H1 (cell line): ENCODE measurements around the gene STK32C. TPM values are rescaled to one million over a fixed set of nuclear protein-coding genes. Genes with fewer than 3 reads are reported as not detected.

ENCODE experiments used
- ATF3 ChIP-seq: IDR thresholded peaks from 2 replicates; pipeline ENCODE4 v1.6.1; 2011; ENCODE audit warnings: low read depth, mild to moderate bottlenecking, low read length; ENCODE audit not compliant: insufficient read depth
- BCL11A ChIP-seq, 2 experiments: IDR thresholded peaks; one replicate each; pipeline ENCODE4 v1.6.1; 2011; ENCODE audit warnings: low read depth in 2 of 2, low read length in 2 of 2, mild to moderate bottlenecking in 2 of 2
- BRCA1 ChIP-seq: IDR thresholded peaks from 2 replicates; pipeline ENCODE4 v1.6.1; 2012; ENCODE audit warnings: low read depth, low read length, improper control_type of control experiment
- CBX5 ChIP-seq: fragments of 300-800, 300-1000 bp; sonication (generic); IDR thresholded peaks from 2 replicates; pipeline ENCODE4 v1.7.1; 2016; ENCODE audit warnings: antibody characterized with exemption, low read length, low read depth
- CHD7 ChIP-seq: fragments of 300-600 bp; sonication (generic); IDR thresholded peaks from 2 replicates; pipeline ENCODE4 v1.7.1; 2012; ENCODE audit warnings: low read length, moderate library complexity, mild to moderate bottlenecking, inconsistent platforms; ENCODE audit not compliant: insufficient replicate concordance
- GTF2F1 ChIP-seq: IDR thresholded peaks from 2 replicates; pipeline ENCODE4 v1.6.1; 2012; ENCODE audit warnings: low read depth, low read length, improper control_type of control experiment, borderline replicate concordance
- HDAC2 ChIP-seq, 2 experiments: fragments of 300-600 bp in 1 of 2; sonication (generic) in 1 of 2; IDR thresholded peaks; 2 replicates each; pipeline ENCODE4 v1.6.1; 2011 to 2012; ENCODE audit warnings: low read depth in 2 of 2, low read length in 2 of 2, mild to moderate bottlenecking in 2 of 2, moderate library complexity in 2 of 2, borderline replicate concordance in 1 of 2, inconsistent platforms in 1 of 2
- HDAC6 ChIP-seq: IDR thresholded peaks from one replicate; pipeline ENCODE4 v1.7.1; 2012; ENCODE audit warnings: low read depth, mild to moderate bottlenecking, inconsistent platforms, low read length, moderate library complexity
- RBBP5 ChIP-seq: IDR thresholded peaks from 2 replicates; pipeline ENCODE4 v1.7.1; 2012; ENCODE audit warnings: low read depth, mild to moderate bottlenecking, inconsistent platforms, low read length, moderate library complexity, borderline replicate concordance
- SIRT6 ChIP-seq: IDR thresholded peaks from one replicate; pipeline ENCODE4 v1.7.1; 2012; ENCODE audit warnings: low read length, inconsistent platforms
- SP2 ChIP-seq: IDR thresholded peaks from 2 replicates; pipeline ENCODE4 v1.6.1; 2012; ENCODE audit warnings: mild to moderate bottlenecking, low read length, inconsistent platforms
- polyA plus RNA-seq, 7 experiments: library from polyadenylated mRNA; depleted of rRNA in 3 of 7; stranded (reverse) in 5 of 7; unstranded in 2 of 7; fragments of >200 nt in 5 of 7; fragments of 200-250 nt in 2 of 7; gene quantifications; 1 replicate in 5 of 7; 2 replicates in 1 of 7; 4 replicates in 1 of 7; pipeline versions ENCODE4 v1.2.1 to v1.2.3, GENCODE V29; 2011 to 2013; ENCODE audit warnings: missing spikeins in 2 of 7, mixed read lengths in 2 of 7
- total RNA-seq: library from RNA; stranded (reverse); fragmentation: NEBNext Ultra II Directional; extraction: Animal tissue kit (Norgen Biotek cat#: 25700); gene quantifications from 2 replicates; pipeline ENCODE4 v1.2.1, GENCODE V29; 2021

Gene STK32C
- total and polyA plus RNA-seq, 2 of the 8 experiments (the other 6 are each of a cell fraction or from before 2014, with no cell fraction given), result 10.6 to 15.6 TPM

GRCh38 chr10:132344386-132344785 lies 36.6 kb upstream of the STK32C start (continued):
- no peak for TF ChIP-seq CHD7
- TF ChIP-seq BRCA1, result no peak
- no peak for TF ChIP-seq SP2
- TF ChIP-seq CBX5, result no peak
- no peak for TF ChIP-seq HDAC2 (IDR thresholded peaks at IDR 0.05; ENCODE audit: borderline replicate concordance in 1 of 2, low read depth in 2 of 2, low read length in 2 of 2)
- TF ChIP-seq RBBP5, result no peak
- no peak for TF ChIP-seq SIRT6
- no peak for TF ChIP-seq GTF2F1
- TF ChIP-seq BCL11A (IDR thresholded peaks at IDR 0.05; ENCODE audit: low read depth in 2 of 2, low read length in 2 of 2), result no peak
- TF ChIP-seq HDAC6, result no peak
- no peak for TF ChIP-seq ATF3
